ENCODE measurements around the gene ST7L.

DNA sequence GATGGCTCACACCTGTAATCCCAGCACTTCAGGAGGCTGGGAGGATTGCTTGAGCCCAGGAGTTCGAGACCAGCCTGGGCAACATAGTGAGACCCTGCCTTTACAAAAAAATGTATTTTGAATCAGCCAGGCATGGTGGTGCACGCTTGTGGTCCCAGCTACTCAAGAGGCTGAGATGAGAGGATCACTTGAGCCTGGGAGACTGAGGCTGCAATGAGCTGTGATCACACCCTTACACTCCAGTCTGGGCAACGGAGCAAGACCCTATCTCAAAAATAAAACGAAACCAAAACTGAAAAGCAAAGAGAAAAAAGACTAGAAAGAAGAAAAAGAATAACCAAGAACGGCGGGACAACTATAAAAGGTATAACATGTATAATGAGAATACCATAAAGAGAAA is 125.6 kb downstream of the ST7L start:
- TF ChIP-seq POLR2A (IDR thresholded peaks at IDR 0.05) (no peak), CTCF (IDR thresholded peaks at IDR 0.05) (no peak)
